ENCODE measurements around the gene IL1RL1. TPM values are rescaled to one million over a fixed set of nuclear protein-coding genes. Genes with fewer than 3 reads are reported as not detected.
A peak's percentile ranks its signal among the peaks of the same experiment; 100 is the strongest.
"Not testable (repeated sequence)": the region's sequence is repeated elsewhere in the genome, so short reads cannot be mapped to it uniquely, and the experiment has no call there.

Gene IL1RL1
- total and polyA plus RNA-seq, 5 donors, result 1.5 to 28.8 (median 5.4) TPM

DNA sequence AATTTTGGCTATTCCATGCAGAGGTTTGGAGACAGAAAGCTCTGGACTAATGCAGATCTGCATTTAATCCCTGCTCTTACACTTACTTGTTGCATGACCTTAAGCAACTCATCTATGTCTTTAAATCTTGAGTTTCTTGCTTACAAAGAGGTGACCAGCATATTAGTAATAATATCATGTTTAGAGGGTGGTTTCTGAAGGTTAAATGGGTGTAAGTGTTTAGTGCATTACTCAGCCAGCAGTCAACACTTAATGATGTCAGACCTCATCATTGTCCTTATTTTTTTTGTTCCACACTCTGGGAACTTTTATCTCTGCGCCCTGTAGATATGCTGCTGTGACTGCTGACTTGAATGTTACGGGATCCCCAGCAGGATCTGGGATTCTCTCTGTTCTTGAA is 1.7 kb downstream of the IL1RL1 start:
- no peaks in the 10 kb centered on the region for H3K4me1 ChIP-seq (ENCODE audit: control insufficient read depth, insufficient read depth, low read length)
- DNase-seq, result no peak
- H3K4me3 ChIP-seq (ENCODE audit: low read length), result no peak overlapping the region
- no peaks in the 10 kb centered on the region for H3K9me3 ChIP-seq (ENCODE audit: control insufficient read depth, low read length)
- WGBS, result 67% methylated on average over 2 of the region's 2 CpGs
- peaks cover 5% of the 10 kb centered on the region for H3K27me3 ChIP-seq (ENCODE audit: control insufficient read depth, insufficient read depth)
- intact Hi-C loops (cut with DNase I), result no loop called here
- no peak overlapping the region for H3K27ac ChIP-seq (ENCODE audit: low read length)
- ATAC-seq, result peak in 1 of 2 donors; percentile 70

DNA sequence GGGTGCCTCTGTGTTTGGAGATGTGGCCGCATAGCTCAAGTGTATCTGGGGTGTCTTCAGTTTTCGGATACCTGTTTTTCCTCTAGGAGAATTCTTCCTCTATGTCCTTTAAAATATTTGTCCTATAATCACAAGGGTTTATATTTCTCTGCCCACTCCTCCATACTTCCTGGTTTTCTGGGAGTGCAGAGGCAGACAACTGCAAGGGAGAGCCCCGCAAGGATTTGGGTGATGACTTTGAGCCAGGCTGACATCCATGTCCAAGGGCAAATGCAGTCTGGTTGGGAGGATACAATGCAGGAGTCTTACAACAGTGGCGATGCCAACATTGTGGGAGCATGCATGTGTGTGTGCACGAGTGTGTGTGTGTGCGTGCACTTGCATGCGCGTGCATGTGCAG is 2.1 kb downstream of the IL1RL1 start:
- no peaks in the 10 kb centered on the region for H3K4me1 ChIP-seq (ENCODE audit: control insufficient read depth, insufficient read depth, low read length)
- 83% methylated on average over 8 of the region's 8 CpGs for WGBS
- DNase-seq, result no peak
- intact Hi-C loops (cut with DNase I), result no loop called here
- no peak overlapping the region for H3K27ac ChIP-seq (ENCODE audit: low read length)
- H3K4me3 ChIP-seq (ENCODE audit: low read length), result no peak overlapping the region
- H3K9me3 ChIP-seq (ENCODE audit: control insufficient read depth, low read length), result no peaks in the 10 kb centered on the region
- ATAC-seq, result no peak
- peaks cover 3% of the 10 kb centered on the region for H3K27me3 ChIP-seq (ENCODE audit: control insufficient read depth, insufficient read depth)

DNA sequence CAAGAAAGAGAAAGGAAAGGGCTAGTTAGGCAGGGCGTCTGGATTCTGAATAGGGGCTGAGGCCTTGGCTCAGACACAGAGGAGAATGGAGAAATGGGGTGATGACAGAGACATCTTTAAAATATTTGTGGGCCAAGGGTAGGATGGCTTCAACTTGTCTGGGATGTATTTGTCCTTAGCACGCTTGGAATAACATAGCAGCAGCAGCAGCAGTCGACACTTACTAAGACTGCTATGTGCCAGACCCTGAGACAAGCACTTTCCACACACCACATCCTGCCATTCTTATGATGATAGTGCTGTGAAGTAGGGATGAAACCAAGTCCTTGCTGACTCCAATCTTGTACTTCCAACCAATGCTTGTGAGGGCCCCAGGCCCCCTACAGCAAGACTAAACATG is 2.6 kb downstream of the IL1RL1 start:
- intact Hi-C loops (cut with DNase I), result no loop called here
- Histone ChIP-seq H3K27ac (ENCODE audit: low read length) (no peak overlapping the region), H3K27me3 (ENCODE audit: control insufficient read depth, insufficient read depth) (no peaks in the 10 kb centered on the region), H3K4me3 (ENCODE audit: low read length) (no peak overlapping the region), H3K9me3 (ENCODE audit: control insufficient read depth, low read length) (no peaks in the 10 kb centered on the region), H3K4me1 (ENCODE audit: control insufficient read depth, insufficient read depth, low read length) (no peaks in the 10 kb centered on the region)
- WGBS, result 70% methylated on average over 3 of the region's 3 CpGs
- ATAC-seq (peak in 1 of 2 donors; percentile 48), DNase-seq (no peak)

DNA sequence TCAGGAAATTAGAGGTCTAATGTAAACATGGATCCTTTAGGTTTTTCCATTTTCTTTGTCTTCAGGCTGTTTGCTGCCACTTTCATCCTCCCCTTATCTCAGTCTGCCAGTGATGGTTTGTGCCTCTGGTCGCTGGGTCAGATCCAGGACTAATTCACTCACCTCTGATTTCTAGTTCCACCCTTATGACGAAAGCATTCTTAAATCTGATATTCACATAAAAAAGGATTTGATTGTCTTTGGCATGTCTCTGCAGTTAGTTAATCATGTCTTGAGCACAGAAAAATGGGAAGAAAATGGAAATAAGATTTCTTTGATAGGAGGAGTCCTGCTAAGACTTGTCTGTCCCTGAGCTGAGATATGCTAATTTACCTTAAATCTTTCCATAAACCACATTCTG is 4.6 kb downstream of the IL1RL1 start:
- ATAC-seq (peak in 1 of 2 donors; percentile 84), DNase-seq (no peak)
- 72% methylated on average over 2 of the region's 2 CpGs for WGBS
- no peak overlapping the region for H3K4me3 ChIP-seq (ENCODE audit: low read length)
- no peaks in the 10 kb centered on the region for H3K4me1 ChIP-seq (ENCODE audit: control insufficient read depth, insufficient read depth, low read length)
- H3K27me3 ChIP-seq (ENCODE audit: control insufficient read depth, insufficient read depth), result no peaks in the 10 kb centered on the region
- intact Hi-C loops (cut with DNase I), result no loop called here
- H3K27ac ChIP-seq (ENCODE audit: low read length), result no peak overlapping the region
- no peaks in the 10 kb centered on the region for H3K9me3 ChIP-seq (ENCODE audit: control insufficient read depth, low read length)

DNA sequence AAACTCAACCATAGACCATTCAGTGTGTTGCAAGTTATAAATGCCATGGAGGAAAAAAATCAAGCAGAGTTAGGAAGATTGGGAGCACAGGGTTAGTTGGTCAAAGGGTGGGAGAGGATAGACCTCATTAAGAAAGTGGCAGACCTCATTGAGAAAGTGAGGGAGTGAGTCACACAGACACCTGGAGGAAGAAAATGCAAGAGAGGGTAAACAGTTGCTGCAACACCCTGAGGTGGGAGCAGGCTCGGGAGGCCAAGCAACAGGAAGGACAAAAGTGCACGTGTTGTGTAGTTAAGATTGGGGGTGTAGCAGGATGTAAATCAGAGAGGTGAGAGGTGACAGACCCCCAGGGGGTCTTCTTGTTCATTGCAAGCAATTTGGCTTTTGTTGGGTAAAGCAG is 6.4 kb downstream of the IL1RL1 start:
- no peak for DNase-seq
- no peak overlapping the region for H3K27ac ChIP-seq (ENCODE audit: low read length)
- no peak overlapping the region for H3K4me3 ChIP-seq (ENCODE audit: low read length)
- no peak for ATAC-seq
- intact Hi-C loops (cut with DNase I), result no loop called here
- no peaks in the 10 kb centered on the region for H3K9me3 ChIP-seq (ENCODE audit: control insufficient read depth, low read length)
- no peaks in the 10 kb centered on the region for H3K27me3 ChIP-seq (ENCODE audit: control insufficient read depth, insufficient read depth)
- peaks cover 3% of the 10 kb centered on the region for H3K4me1 ChIP-seq (ENCODE audit: control insufficient read depth, insufficient read depth, low read length)
- WGBS, result 31% methylated on average over 2 of the region's 2 CpGs

DNA sequence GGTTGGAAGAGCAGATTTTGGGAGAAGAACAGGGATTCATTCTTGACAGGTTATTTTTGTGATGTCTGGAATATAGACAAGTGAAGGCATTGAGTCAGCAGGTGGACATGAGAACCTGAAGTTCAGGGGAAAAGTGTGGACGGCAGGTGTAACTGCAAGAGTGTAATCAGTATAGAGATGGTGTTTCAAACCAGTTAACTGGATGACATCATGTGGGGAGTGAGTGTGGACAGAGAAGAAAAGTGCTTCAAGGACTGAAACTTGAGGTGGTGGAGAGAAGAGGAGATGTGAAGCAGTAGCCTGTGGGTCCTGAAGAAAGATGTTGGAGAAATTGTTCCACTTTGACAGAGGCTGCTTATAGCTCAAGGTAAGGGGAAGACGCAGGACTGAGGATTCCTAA is 7.1 kb downstream of the IL1RL1 start:
- intact Hi-C loops (cut with DNase I), result no loop called here
- Histone ChIP-seq H3K27ac (ENCODE audit: low read length) (no peak overlapping the region), H3K4me1 (ENCODE audit: control insufficient read depth, insufficient read depth, low read length) (peaks cover 3% of the 10 kb centered on the region), H3K9me3 (ENCODE audit: control insufficient read depth, low read length) (no peaks in the 10 kb centered on the region), H3K4me3 (ENCODE audit: low read length) (no peak overlapping the region), H3K27me3 (ENCODE audit: control insufficient read depth, insufficient read depth) (no peaks in the 10 kb centered on the region)
- no peak for ATAC-seq
- no peak for DNase-seq
- WGBS, result 93% methylated on average over 2 of the region's 2 CpGs

DNA sequence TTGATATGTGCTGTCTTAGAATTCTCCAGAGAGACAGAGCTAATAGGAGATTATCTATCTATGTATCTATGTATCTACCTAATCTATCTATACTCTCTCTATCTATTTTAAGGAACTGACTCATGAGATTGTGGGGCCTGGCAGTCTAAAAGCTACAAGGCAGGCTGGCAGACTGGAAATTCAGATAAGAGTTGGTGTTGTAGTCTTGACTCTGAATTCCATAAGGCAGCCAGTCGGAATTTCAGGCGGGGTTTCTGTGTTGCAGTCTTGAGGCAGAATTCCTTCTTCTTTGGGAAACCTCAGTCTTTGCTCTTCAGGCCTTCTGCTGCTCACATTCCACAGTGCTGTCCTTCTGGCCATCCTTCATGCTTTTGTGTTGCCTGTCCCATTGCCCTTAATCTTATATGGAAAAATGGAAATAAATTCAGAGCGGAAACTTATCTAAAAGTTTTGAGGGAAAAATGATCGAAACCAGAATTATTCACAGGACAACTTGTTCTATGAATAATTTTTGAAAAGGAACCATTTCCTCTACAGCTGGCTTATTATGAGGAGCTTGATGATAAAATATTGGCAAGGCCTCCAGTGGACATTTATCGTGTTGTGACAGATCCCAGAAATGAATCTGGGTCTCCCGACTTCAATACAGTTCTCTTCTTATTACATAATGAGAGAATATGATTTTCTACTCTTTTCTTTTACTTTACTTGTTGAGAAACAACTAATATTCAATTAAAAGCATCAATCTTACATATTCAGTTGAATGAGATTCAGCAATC is 10.8 kb downstream of the IL1RL1 start:
- Histone ChIP-seq H3K27ac (ENCODE audit: low read length) (no peak overlapping the region), H3K4me3 (ENCODE audit: low read length) (no peak overlapping the region), H3K9me3 (ENCODE audit: control insufficient read depth, low read length) (no peaks in the 10 kb centered on the region), H3K27me3 (ENCODE audit: control insufficient read depth, insufficient read depth) (no peaks in the 10 kb centered on the region), H3K4me1 (ENCODE audit: control insufficient read depth, insufficient read depth, low read length) (peaks cover 3% of the 10 kb centered on the region)
- intact Hi-C loops (cut with DNase I), result no loop called here
- DNase-seq (no peak), ATAC-seq (peak in 1 of 2 donors; percentile 51)
- 38% methylated on average over 6 of the region's 6 CpGs for WGBS

DNA sequence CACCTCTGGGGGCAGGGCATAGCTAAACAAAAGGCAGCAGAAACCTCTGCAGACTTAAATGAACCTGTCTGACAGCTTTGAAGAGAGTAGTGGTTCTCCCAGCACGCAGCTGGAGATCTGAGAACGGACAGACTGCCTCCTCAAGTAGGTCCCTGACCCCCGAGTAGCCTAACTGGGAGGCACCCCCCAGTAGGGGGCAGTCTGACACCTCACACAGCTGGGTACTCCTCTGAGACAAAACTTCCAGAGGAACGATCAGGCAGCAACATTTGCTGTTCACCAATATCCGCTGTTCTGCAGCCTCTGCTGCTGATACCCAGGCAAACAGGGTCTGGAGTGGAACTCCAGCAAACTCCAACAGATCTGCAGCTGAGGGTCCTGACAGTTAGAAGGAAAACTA is 13.6 kb downstream of the IL1RL1 start:
- DNase-seq, result peak in 1 of 3 donors; percentile 35
- ATAC-seq; H3K4me1 ChIP-seq (ENCODE audit: control insufficient read depth, insufficient read depth, low read length); intact Hi-C loops (cut with DNase I); H3K4me3 ChIP-seq (ENCODE audit: low read length); H3K27ac ChIP-seq (ENCODE audit: low read length); H3K27me3 ChIP-seq (ENCODE audit: control insufficient read depth, insufficient read depth); H3K9me3 ChIP-seq (ENCODE audit: control insufficient read depth, low read length): not testable (repeated sequence)
- 80% methylated on average over 5 of the region's 5 CpGs for whole genome bisulfite sequencing

DNA sequence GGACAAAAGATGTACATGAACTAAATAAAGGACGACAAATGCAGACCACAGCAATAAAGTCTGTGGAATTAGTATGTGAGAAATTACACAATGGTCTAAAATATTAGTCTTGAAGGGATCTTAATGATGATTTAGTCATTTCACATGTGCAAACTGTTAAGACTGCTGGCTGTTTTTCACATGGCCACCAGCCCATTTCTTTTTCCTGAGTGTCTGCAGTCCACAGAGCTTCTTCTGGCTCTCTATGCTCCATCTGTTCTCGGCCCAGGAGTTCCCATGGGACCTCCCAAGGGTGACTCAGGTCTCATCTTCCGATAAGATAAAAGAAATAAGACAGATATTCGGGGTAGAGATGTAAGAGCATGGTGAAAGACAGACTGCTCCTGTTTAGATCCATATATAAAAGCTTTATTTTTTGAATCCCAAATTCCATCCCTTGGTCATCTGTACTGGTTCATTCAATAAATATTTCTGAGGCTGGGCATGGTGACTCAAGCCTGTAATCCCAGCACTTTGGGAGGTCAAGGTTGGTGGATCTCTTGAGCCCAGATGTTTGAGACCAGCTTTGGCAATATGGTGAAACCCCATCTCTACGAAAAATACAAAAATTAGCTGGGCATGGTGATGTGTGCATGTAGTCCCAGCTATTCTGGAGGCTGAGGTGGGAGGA is 20.1 kb downstream of the IL1RL1 start:
- WGBS, result 61% methylated on average over 5 of the region's 5 CpGs
- ATAC-seq (no peak), DNase-seq (peak in 1 of 3 donors; percentile 42)

DNA sequence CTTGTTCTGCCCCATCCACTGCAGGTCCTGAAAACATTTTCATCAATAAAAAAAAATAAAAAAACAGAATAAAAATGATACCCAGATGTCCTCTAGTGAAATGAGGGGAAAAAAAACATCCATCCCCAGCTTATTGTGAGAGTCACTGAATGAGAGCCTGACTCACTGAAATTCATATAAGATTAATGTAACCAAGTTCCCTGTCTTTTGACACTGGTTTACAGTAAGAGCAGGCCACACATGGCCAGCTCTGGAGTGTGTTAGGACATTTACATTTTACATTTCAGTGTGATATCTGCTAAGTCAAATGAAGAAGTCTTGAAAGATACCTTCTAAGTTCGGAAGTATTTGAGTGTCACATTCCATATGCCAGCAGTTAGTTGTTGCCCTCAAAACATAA is 23.1 kb downstream of the IL1RL1 start:
- H3K27me3 ChIP-seq (ENCODE audit: control insufficient read depth, insufficient read depth), result no peaks in the 10 kb centered on the region
- intact Hi-C loops (cut with DNase I), result no loop called here
- H3K27ac ChIP-seq (ENCODE audit: low read length), result no peak overlapping the region

More for the DNA sequence above, 20.1 kb downstream of the IL1RL1 start:
- H3K4me3 ChIP-seq (ENCODE audit: low read length), result no peak overlapping the region
- H3K27me3 ChIP-seq (ENCODE audit: control insufficient read depth, insufficient read depth), result no peaks in the 10 kb centered on the region
- peaks cover 1% of the 10 kb centered on the region for H3K4me1 ChIP-seq (ENCODE audit: control insufficient read depth, insufficient read depth, low read length)
- intact Hi-C loops (cut with DNase I), result no loop called here
- H3K27ac ChIP-seq (ENCODE audit: low read length), result no peak overlapping the region
- H3K9me3 ChIP-seq (ENCODE audit: control insufficient read depth, low read length), result no peaks in the 10 kb centered on the region

DNA sequence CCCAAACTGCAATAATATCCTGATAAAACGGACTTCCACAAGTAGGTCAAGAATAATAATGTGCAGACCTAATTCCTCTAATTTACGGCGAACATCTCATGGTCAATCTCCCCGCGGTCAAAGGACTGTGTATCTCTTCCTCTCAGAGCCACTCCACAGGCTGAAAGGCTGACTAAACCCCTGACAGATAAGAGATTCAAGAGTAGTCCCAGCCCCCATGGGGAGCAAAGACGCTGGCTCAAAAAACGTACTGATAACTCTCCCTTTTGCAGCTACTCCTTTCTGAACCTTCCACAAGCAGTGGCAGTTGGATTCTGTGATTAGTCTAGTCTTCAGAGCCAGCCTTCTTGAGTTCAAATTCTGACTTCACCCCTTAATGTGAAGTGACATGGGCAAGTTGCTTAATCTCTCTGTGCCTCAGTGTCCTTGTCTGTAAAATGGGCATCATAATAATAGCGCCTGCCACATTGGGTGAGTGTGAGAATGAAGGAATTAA is 24.6 kb downstream of the IL1RL1 start:
- intact Hi-C loops (cut with DNase I), result no loop called here
- H3K27ac ChIP-seq (ENCODE audit: low read length), result peak overlapping the region; percentile 25

More for the DNA sequence above, 23.1 kb downstream of the IL1RL1 start:
- no peak for ATAC-seq
- 84% methylated on average over 1 of the region's 1 CpG for WGBS
- DNase-seq, result no peak
- no peak overlapping the region for H3K4me3 ChIP-seq (ENCODE audit: low read length)
- no peaks in the 10 kb centered on the region for H3K9me3 ChIP-seq (ENCODE audit: control insufficient read depth, low read length)
- peaks cover 1% of the 10 kb centered on the region for H3K4me1 ChIP-seq (ENCODE audit: control insufficient read depth, insufficient read depth, low read length)

More for the DNA sequence above, 24.6 kb downstream of the IL1RL1 start:
- Histone ChIP-seq H3K4me1 (ENCODE audit: control insufficient read depth, insufficient read depth, low read length) (peaks cover 1% of the 10 kb centered on the region), H3K4me3 (ENCODE audit: low read length) (no peak overlapping the region), H3K9me3 (ENCODE audit: control insufficient read depth, low read length) (no peaks in the 10 kb centered on the region), H3K27me3 (ENCODE audit: control insufficient read depth, insufficient read depth) (no peaks in the 10 kb centered on the region)
- DNase-seq, result peak; percentile 37 to 50 (median 40)
- 23% methylated on average over 8 of the region's 8 CpGs for WGBS
- peak; percentile 73 to 93 for ATAC-seq

Data from right cardiac atrium (tissue), 5 donors.